ENCODE measurements around the gene ANXA7. TPM values are rescaled to one million over a fixed set of nuclear protein-coding genes. Genes with fewer than 3 reads are reported as not detected.

Gene ANXA7
- total RNA-seq, 2 donors from 2014 or later, result 94.9 to 117 TPM

GRCh38 chr10:73426318-73426717 is 12.5 kb upstream of the ANXA7 start:
- ATAC-seq, result no peak

GRCh38 chr10:73424478-73424877 is 10.6 kb upstream of the ANXA7 start:
- ATAC-seq (no peak), DNase-seq (no peak)
- peaks cover 14% of the 10 kb centered on the region for H3K36me3 Mint-ChIP-seq (ENCODE audit: low read depth)
- no peaks in the 10 kb centered on the region for H3K9me3 ChIP-seq (ENCODE audit: control insufficient read depth, low read length, poor library complexity, severe bottlenecking)
- H3K27me3 Mint-ChIP-seq, result no peaks in the 10 kb centered on the region
- H3K4me3 Mint-ChIP-seq, result no peak overlapping the region
- H3K4me1 Mint-ChIP-seq, result no peaks in the 10 kb centered on the region
- H3K27ac Mint-ChIP-seq, result no peak overlapping the region

More at GRCh38 chr10:73426318-73426717, 12.5 kb upstream of the ANXA7 start:
- Mint-ChIP-seq H3K36me3 (ENCODE audit: low read depth) (peaks cover 14% of the 10 kb centered on the region), H3K27me3 (no peaks in the 10 kb centered on the region), H3K4me3 (no peak overlapping the region), H3K27ac (no peak overlapping the region), H3K4me1 (no peaks in the 10 kb centered on the region)
- DNase-seq, result no peak
- no peaks in the 10 kb centered on the region for H3K9me3 ChIP-seq (ENCODE audit: control insufficient read depth, low read length, poor library complexity, severe bottlenecking)

- no peaks in the 10 kb centered on the region for H3K9me3 ChIP-seq (ENCODE audit: control insufficient read depth, low read length, poor library complexity, severe bottlenecking)
- Mint-ChIP-seq H3K27ac (peak overlapping the region; percentile 29), H3K4me1 (no peaks in the 10 kb centered on the region), H3K4me3 (no peak overlapping the region), H3K27me3 (no peaks in the 10 kb centered on the region), H3K36me3 (ENCODE audit: low read depth) (peaks cover 14% of the 10 kb centered on the region)
- DNase-seq, result no peak
- no peak for ATAC-seq
Measured at GRCh38 chr10:73423309-73423708, 9.5 kb upstream of the ANXA7 start.

GRCh38 chr10:73416571-73416970 is 2.7 kb upstream of the ANXA7 start:
- no peaks in the 10 kb centered on the region for H3K36me3 Mint-ChIP-seq (ENCODE audit: low read depth)
- ATAC-seq, result no peak
- H3K4me3 Mint-ChIP-seq, result no peak overlapping the region
- peaks cover 12% of the 10 kb centered on the region for H3K4me1 Mint-ChIP-seq
- no peak overlapping the region for H3K27ac Mint-ChIP-seq
- H3K27me3 Mint-ChIP-seq, result no peaks in the 10 kb centered on the region
- DNase-seq, result no peak
- H3K9me3 ChIP-seq (ENCODE audit: control insufficient read depth, low read length, poor library complexity, severe bottlenecking), result no peaks in the 10 kb centered on the region

GRCh38 chr10:73414230-73414945 is 530 bp upstream of the ANXA7 start:
- H3K9me3 ChIP-seq (ENCODE audit: control insufficient read depth, low read length, poor library complexity, severe bottlenecking), result no peaks in the 10 kb centered on the region
- peaks cover 21% of the 10 kb centered on the region for H3K4me1 Mint-ChIP-seq
- H3K27ac Mint-ChIP-seq, result peak overlapping the region; percentile 95
- no peaks in the 10 kb centered on the region for H3K27me3 Mint-ChIP-seq
- H3K4me3 Mint-ChIP-seq, result peak overlapping the region; percentile 96
- H3K36me3 Mint-ChIP-seq (ENCODE audit: low read depth), result no peaks in the 10 kb centered on the region
- DNase-seq (no peak), ATAC-seq (peak; percentile 38)

- Mint-ChIP-seq H3K4me1 (peaks cover 27% of the 10 kb centered on the region), H3K27me3 (no peaks in the 10 kb centered on the region), H3K4me3 (peak overlapping the region; percentile 96), H3K36me3 (ENCODE audit: low read depth) (peaks cover under 1% of the 10 kb centered on the region), H3K27ac (peak overlapping the region; percentile 95)
- ATAC-seq (peak; percentile 53), DNase-seq (peak in 1 of 3 donors; percentile 22)
- H3K9me3 ChIP-seq (ENCODE audit: control insufficient read depth, low read length, poor library complexity, severe bottlenecking), result no peaks in the 10 kb centered on the region
Measured at GRCh38 chr10:73413108-73413527, 740 bp downstream of the ANXA7 start.

- Mint-ChIP-seq H3K27me3 (no peaks in the 10 kb centered on the region), H3K4me1 (peaks cover 40% of the 10 kb centered on the region), H3K4me3 (no peak overlapping the region), H3K36me3 (ENCODE audit: low read depth) (peaks cover 7% of the 10 kb centered on the region), H3K27ac (peak overlapping the region; percentile 56)
- no peaks in the 10 kb centered on the region for H3K9me3 ChIP-seq (ENCODE audit: control insufficient read depth, low read length, poor library complexity, severe bottlenecking)
- ATAC-seq, result no peak
- DNase-seq, result no peak
Measured at GRCh38 chr10:73410897-73411296, 3.0 kb downstream of the ANXA7 start.

- H3K4me1 Mint-ChIP-seq, result peaks cover 38% of the 10 kb centered on the region
- H3K27me3 Mint-ChIP-seq, result no peaks in the 10 kb centered on the region
- no peak overlapping the region for H3K27ac Mint-ChIP-seq
- peaks cover 7% of the 10 kb centered on the region for H3K36me3 Mint-ChIP-seq (ENCODE audit: low read depth)
- H3K9me3 ChIP-seq (ENCODE audit: control insufficient read depth, low read length, poor library complexity, severe bottlenecking), result no peaks in the 10 kb centered on the region
- ATAC-seq, result no peak
- H3K4me3 Mint-ChIP-seq, result no peak overlapping the region
- DNase-seq, result no peak
Measured at GRCh38 chr10:73408978-73409521, 4.8 kb downstream of the ANXA7 start.

GRCh38 chr10:73408061-73408460 is 5.8 kb downstream of the ANXA7 start:
- no peaks in the 10 kb centered on the region for H3K9me3 ChIP-seq (ENCODE audit: control insufficient read depth, low read length, poor library complexity, severe bottlenecking)
- H3K27ac Mint-ChIP-seq, result peak overlapping the region; percentile 60
- H3K4me3 Mint-ChIP-seq, result no peak overlapping the region
- DNase-seq (no peak), ATAC-seq (no peak)
- peaks cover 37% of the 10 kb centered on the region for H3K4me1 Mint-ChIP-seq
- no peaks in the 10 kb centered on the region for H3K27me3 Mint-ChIP-seq
- H3K36me3 Mint-ChIP-seq (ENCODE audit: low read depth), result peaks cover 7% of the 10 kb centered on the region

- Mint-ChIP-seq H3K27me3 (no peaks in the 10 kb centered on the region), H3K27ac (peak overlapping the region; percentile 60), H3K4me1 (peaks cover 38% of the 10 kb centered on the region), H3K36me3 (ENCODE audit: low read depth) (peaks cover 7% of the 10 kb centered on the region), H3K4me3 (no peak overlapping the region)
- DNase-seq, result no peak
- H3K9me3 ChIP-seq (ENCODE audit: control insufficient read depth, low read length, poor library complexity, severe bottlenecking), result no peaks in the 10 kb centered on the region
- ATAC-seq, result no peak
Measured at GRCh38 chr10:73407495-73407894, 6.4 kb downstream of the ANXA7 start.

- Mint-ChIP-seq H3K4me3 (peak overlapping the region; percentile 41), H3K27ac (no peak overlapping the region), H3K27me3 (no peaks in the 10 kb centered on the region), H3K4me1 (peaks cover 38% of the 10 kb centered on the region), H3K36me3 (ENCODE audit: low read depth) (peaks cover 7% of the 10 kb centered on the region)
- ATAC-seq (no peak), DNase-seq (no peak)
- no peaks in the 10 kb centered on the region for H3K9me3 ChIP-seq (ENCODE audit: control insufficient read depth, low read length, poor library complexity, severe bottlenecking)
Measured at GRCh38 chr10:73406846-73407245, 7.0 kb downstream of the ANXA7 start.

GRCh38 chr10:73405556-73405955 is 8.3 kb downstream of the ANXA7 start:
- Mint-ChIP-seq H3K4me3 (no peak overlapping the region), H3K27me3 (no peaks in the 10 kb centered on the region), H3K27ac (peak overlapping the region; percentile 65), H3K4me1 (peaks cover 43% of the 10 kb centered on the region), H3K36me3 (ENCODE audit: low read depth) (peaks cover 7% of the 10 kb centered on the region)
- DNase-seq (no peak), ATAC-seq (no peak)
- H3K9me3 ChIP-seq (ENCODE audit: control insufficient read depth, low read length, poor library complexity, severe bottlenecking), result no peaks in the 10 kb centered on the region

GRCh38 chr10:73404690-73405089 is 9.2 kb downstream of the ANXA7 start:
- no peaks in the 10 kb centered on the region for H3K27me3 Mint-ChIP-seq
- no peak overlapping the region for H3K27ac Mint-ChIP-seq
- no peak overlapping the region for H3K4me3 Mint-ChIP-seq
- DNase-seq (no peak), ATAC-seq (no peak)
- H3K4me1 Mint-ChIP-seq, result peaks cover 37% of the 10 kb centered on the region
- H3K36me3 Mint-ChIP-seq (ENCODE audit: low read depth), result peaks cover 7% of the 10 kb centered on the region
- H3K9me3 ChIP-seq (ENCODE audit: control insufficient read depth, low read length, poor library complexity, severe bottlenecking), result no peaks in the 10 kb centered on the region

GRCh38 chr10:73401636-73402035 is 12.2 kb downstream of the ANXA7 start:
- no peak for ATAC-seq
- Mint-ChIP-seq H3K27me3 (no peaks in the 10 kb centered on the region), H3K4me1 (peaks cover 18% of the 10 kb centered on the region), H3K4me3 (no peak overlapping the region), H3K36me3 (ENCODE audit: low read depth) (peaks cover 2% of the 10 kb centered on the region), H3K27ac (peak overlapping the region; percentile 86)
- H3K9me3 ChIP-seq (ENCODE audit: control insufficient read depth, low read length, poor library complexity, severe bottlenecking), result no peaks in the 10 kb centered on the region
- no peak for DNase-seq
